Right kidney (tissue), 1 donor: Measurements from ENCODE around the gene SSC4D.

Experiments
- DNase-seq: peaks from one replicate; pipeline ENCODE4 v3.0.0-alpha.2; 2016

The SSC4D gene

DNA sequence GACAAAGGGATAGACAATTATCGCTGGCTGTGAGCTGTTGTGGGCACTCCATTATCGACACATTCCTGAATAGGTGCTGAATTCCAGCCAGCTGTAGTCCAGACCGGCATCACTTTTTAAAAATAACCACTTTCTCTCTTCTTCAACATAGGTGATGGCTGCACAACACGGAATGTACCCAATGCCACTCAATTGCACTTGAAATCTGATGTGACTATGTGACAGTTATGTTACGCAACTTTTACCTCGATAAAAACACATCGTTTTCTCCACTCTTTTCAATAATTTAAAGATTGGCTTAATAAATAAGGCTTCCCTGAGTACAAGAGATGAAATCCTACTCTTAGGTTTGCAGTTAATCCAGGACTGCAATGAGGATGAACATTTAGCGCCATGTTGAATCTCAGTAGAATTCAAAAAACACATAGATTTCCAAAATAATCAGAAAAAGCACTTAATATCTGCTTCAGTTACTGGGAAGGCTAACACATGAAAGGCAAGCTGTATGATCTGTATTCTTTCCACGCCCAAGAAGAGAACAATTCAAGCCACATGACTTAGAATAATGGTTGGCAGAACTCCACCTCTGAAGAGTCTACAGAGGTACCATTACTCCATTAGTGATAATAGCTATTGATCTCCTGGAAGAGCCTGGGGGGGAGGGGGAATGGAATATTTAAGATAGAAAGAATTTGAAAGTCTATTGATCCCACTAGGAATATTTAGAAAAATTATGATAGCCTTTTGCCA lies 54.3 kb downstream of the SSC4D start:
- no peak for DNase-seq

DNA sequence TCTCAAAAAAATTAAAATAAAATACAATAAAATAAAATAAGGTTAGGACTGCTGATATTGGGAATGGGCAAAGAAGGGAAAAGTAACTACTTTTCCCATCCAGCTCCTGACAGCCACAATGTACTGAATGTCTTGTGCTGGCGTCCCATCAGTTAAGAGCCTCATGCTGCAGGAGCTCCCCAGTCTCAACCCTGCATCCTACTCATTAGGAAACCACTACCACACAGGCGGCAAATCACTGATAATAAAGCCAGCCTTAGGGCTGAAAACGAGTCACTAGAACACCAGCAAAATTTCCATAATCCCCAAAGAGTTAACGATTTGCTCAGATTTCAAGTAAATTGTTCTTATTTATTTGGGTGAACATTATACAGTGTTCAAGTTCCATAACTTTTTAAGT lies 55.0 kb downstream of the SSC4D start:
- no peak for DNase-seq

DNA sequence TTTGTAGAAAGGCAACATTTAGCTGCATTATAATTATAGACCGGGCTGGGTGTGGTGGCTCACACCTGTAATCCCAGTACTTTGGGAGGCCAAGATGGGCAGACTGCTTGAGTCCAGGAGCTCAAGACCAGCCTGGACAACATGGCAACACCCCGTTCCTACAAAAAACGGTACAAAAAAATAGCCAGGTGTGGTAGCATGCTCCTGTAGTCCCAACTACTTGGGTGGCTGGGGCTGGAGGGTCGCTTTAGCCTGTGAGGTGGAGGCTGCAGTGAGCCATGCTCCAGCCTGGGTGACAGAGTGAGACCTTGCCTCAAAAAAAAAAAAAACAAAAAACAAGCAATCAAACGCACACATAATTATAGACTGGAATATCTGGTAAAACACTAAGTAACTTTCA lies 55.8 kb downstream of the SSC4D start:
- DNase-seq, result no peak

DNA sequence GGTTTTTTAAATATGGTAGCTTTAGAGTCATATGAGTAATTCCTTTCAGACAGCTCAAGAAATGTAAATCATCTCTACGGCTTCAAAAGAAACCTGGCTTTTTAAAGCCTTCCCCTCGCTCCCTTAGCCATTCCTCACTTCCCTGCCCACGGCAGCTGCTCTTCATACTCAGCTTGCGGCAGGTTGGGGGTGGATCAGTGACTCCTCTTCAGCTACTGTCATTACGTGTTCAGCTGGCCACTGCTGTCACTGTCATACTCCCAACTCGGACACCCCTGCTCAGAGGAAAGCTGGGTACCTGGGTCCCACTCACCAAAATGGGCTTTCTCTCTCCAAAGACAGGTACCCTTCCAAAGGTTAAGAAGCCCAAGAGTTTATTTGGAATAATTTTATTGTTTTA lies 57.3 kb downstream of the SSC4D start:
- no peak for DNase-seq

DNA sequence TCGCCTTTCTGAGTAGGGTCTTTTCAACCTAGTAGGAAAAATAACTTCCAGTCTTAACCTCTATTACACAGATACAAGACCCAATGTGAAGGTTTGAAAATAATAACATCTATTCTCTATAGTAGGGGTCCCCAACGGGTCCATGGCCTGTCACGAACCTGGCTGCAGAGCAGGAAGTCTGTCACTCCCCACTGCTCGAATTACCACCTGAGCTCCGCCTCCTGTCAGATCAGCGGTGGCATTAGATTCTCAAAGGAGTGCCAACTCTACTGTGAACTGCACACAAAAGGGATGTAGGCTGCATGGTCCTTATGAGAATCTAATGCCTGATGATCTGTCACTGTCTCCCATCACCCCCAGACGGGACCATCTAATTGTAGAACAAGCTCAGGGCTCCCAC lies 58.1 kb downstream of the SSC4D start:
- no peak for DNase-seq

DNA sequence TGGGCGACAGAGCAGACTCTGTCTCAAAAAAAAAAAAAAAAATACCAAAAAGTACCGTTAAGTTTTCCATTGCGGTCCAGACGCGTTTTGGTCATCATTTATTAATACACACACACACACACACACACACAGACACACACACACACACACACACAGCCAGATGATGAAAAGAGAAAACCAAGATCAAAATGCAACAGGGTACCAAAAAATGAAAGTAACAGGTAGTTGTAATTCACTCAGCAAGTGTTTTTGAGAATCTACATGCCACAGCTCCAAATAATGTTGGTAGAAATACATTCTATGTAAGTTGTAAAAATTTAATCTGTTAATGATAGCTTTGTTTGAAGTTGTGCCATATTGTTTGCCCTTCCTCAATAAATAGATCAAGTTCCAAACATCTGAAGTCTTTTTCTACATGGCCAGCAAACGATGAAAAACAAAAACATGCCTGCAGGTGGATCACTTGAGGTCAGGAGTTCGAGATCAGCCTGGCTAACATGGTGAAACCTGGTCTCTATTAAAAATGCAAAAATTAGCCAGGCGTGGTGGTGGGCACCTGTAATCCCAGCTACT lies 60.1 kb downstream of the SSC4D start:
- no peak for DNase-seq

DNA sequence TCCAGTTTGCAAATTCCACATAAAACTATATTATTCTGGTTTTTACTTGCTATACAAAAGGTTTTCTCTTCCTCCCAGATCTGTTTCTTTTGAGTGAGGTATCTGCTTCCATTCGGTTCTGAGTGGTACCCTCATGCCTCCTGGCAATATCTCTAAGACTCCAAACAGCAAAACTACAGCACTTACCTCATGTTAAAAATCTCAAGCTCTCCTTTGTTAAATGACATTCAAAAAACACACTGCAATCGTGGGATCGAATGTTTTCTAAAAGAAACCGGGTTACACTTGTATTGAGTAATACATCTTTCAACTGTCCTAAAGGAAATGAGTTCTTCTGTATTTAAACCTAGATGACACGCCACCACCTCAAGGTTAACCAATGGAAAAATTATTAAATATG lies 61.8 kb downstream of the SSC4D start:
- no peak for DNase-seq

DNA sequence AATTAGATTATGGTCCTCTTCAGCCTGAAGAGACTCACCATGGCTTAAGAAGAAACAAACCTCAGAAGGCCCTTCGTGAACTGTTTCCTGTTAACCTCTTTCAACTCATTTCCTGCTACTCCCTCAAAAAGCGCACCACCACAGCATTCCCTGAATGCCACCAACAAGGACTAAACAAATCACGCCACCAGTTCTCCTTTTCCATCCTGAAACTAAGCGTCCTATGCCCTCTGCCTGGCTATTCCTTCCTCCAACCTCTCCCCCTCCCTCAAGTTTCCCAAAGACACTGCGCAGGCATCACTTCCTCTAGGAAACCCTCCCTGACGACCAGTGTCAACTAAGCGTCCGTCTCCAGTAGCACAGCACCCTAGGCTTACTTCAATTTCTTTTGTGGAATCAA lies 62.7 kb downstream of the SSC4D start:
- DNase-seq, result no peak

DNA sequence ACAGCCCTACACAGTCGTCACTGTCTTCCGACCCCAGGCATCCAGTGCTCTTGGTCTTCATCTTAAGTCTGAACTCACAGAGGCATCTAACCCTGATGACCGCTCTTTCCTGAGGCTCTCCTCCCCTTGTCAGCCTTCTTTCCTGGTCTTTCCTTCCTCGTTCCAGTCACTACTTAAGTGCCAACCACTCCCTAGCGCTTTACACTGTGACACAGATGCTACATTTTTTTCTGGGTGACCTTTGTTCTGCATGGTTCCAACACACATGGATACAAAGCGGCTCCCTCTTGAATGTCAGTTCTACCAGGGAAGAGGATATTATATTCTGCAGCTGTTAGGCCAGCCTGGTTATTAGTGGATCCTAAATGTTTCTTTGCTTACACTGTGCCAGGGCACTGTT lies 63.4 kb downstream of the SSC4D start:
- no peak for DNase-seq

DNA sequence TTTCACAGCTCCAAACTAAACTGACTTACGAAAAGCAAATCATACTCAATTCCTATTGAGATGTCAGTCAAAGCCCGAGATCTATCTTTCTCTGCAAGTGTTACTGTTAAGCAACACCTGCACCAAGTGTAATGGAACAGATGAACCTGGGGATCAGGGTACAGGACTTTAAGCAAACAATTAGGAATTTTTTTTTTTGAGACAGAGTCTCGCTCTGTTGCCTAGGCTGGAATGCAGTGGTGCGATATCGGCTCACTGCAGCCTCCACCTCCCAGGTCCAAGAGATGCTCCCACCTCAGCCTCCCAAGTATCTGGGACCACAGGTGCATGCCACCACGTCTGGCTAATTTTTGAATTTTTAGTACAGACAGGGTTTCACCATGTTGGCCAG lies 65.6 kb downstream of the SSC4D start:
- no peak for DNase-seq

DNA sequence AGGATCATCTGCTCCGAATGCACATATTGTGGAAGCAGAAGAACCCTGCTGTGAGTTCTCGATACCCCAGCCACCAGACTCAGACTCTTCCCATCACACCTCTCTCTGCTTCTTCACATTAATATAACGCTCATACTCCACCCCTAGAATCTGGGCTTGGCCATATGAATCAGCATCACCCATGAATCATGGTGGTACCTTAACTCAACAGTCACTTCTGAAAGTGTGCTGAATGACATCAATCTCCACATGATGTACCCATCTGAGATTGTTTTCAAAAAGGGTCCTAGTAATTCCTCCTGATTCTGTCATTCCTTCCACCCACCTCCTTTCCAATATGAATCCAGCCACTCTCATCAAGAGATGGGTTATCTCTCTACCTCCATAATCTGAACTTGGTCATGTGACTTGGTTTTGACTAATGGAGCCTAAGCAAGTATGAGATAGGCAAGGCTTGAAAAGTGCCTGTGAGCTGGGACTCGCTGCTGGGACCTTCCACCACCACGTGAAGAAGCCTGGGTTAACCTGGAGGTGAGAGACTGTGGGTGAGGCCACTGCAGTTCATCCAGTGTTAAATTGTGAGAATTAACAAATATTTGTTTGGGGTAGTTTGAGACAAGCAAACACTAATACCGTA lies 66.1 kb downstream of the SSC4D start:
- no peak for DNase-seq

DNA sequence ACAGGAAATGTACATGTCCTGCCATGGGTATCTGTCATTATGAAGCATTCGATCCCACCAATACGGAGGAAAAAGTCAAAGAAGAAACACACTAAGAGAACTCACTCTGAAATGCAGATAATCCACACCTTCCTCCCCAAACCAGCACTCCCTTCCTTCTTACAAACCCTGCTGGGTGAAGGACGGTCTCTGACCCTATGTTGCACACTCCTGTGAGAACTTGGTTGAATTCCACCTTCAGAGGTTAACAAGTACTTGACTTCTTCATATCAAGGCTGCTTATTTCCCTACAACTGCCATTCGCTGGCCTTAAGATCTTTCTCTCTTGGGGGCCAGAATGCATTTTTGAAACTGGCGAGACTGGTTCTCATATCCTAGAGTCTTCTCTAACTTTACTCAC lies 67.3 kb downstream of the SSC4D start:
- no peak for DNase-seq

DNA sequence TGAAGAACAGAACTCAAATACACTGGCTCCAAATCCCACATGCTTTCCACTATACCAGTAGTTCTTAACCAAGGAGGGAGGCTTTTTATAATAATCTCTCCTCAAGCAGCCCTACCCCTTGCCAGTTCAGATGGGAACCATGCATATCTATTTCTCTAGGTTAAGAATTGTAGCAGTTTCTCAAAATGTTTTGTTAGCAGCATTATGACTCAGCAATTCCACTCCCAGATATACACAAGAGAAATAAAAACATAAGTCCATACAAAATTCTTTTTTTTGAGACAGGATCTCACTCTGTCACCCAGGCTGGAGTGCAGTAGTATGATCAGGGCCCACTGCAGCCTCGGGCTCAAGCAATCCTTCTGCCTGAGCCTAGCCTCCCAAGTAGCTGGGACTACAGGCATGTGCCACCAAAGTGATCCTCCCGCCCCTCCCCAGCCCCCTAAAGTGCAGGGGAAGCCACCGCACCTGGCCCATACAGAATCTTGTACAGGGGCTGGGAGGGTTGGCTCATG lies 68.8 kb downstream of the SSC4D start:
- no peak for DNase-seq
